NCI-H510A treated with DMSO at 0.1 percent for 48 hours (cell line): ENCODE results near the gene CHM.
"Not testable (repeated sequence)": the region's sequence is repeated elsewhere in the genome, so short reads cannot be mapped to it uniquely, and the experiment has no call there.

Experiments used
- DNase-seq: peaks from one replicate; lab custom pipeline; 2025; lab: John Stamatoyannopoulos, UW

CHM gene

GRCh38 chrX:85996555-85996954 lies 50.8 kb downstream of the CHM start:
- DNase-seq = no peak

- DNase-seq = no peak
These were observed 51.7 kb downstream of the CHM start for GRCh38 chrX:85995641-85996040.

- no peak for DNase-seq
These were observed 52.6 kb downstream of the CHM start for GRCh38 chrX:85994797-85995196.

GRCh38 chrX:85994228-85994627 lies 53.1 kb downstream of the CHM start:
- DNase-seq = no peak

- no peak for DNase-seq
These were observed 53.7 kb downstream of the CHM start for GRCh38 chrX:85993539-85994197.

- no peak for DNase-seq
These were observed 54.5 kb downstream of the CHM start for GRCh38 chrX:85992811-85993229.

- DNase-seq = no peak
These were observed 59.0 kb downstream of the CHM start for GRCh38 chrX:85988353-85988752.

GRCh38 chrX:85980286-85980685 lies 67.1 kb downstream of the CHM start:
- no peak for DNase-seq

- DNase-seq = no peak
These were observed 70.1 kb downstream of the CHM start for GRCh38 chrX:85977218-85977617.

GRCh38 chrX:85972351-85972750 lies 75.0 kb downstream of the CHM start:
- not testable (repeated sequence) for DNase-seq

- no peak for DNase-seq
These were observed 82.6 kb downstream of the CHM start for GRCh38 chrX:85964744-85965143.

GRCh38 chrX:85963736-85964135 lies 83.6 kb downstream of the CHM start:
- DNase-seq = no peak

- no peak for DNase-seq
These were observed 91.8 kb downstream of the CHM start for GRCh38 chrX:85955510-85955909.

GRCh38 chrX:85944751-85945150 lies 102.6 kb downstream of the CHM start:
- DNase-seq = not testable (repeated sequence)

GRCh38 chrX:85941275-85941674 lies 106.1 kb downstream of the CHM start:
- no peak for DNase-seq

GRCh38 chrX:85939942-85940341 lies 107.4 kb downstream of the CHM start:
- DNase-seq = not testable (repeated sequence)

- DNase-seq = not testable (repeated sequence)
These were observed 113.0 kb downstream of the CHM start for GRCh38 chrX:85934399-85934798.

- DNase-seq = no peak
These were observed 117.3 kb downstream of the CHM start for GRCh38 chrX:85930099-85930498.

- DNase-seq = no peak
These were observed 118.8 kb downstream of the CHM start for GRCh38 chrX:85928606-85929005.

GRCh38 chrX:85927740-85928139 lies 119.6 kb downstream of the CHM start:
- no peak for DNase-seq

- no peak for DNase-seq
These were observed 124.5 kb downstream of the CHM start for GRCh38 chrX:85922821-85923220.

GRCh38 chrX:85916656-85917280 lies 130.6 kb downstream of the CHM start:
- DNase-seq = not testable (repeated sequence)

GRCh38 chrX:85914431-85914830 lies 132.9 kb downstream of the CHM start:
- DNase-seq = no peak

GRCh38 chrX:85907316-85907715 lies 140.0 kb downstream of the CHM start:
- DNase-seq = no peak
